Liver (tissue), 9 donors: ENCODE measurements around the gene VRTN. TPM values are rescaled to one million over a fixed set of nuclear protein-coding genes. Genes with fewer than 3 reads are reported as not detected.

Source experiments
- DNase-seq: peaks from one replicate; pipeline ENCODE4 v3.0.0-alpha.2; 2017; ENCODE audit warnings: low spot score
- H3K27ac ChIP-seq, 2 donors: one replicate each; pipeline ENCODE4 v1.7.0; 2013; ENCODE audit warnings: inconsistent platforms in 2 of 2, low read length in 2 of 2, control low read depth in 1 of 2, low read depth in 1 of 2, mild to moderate bottlenecking in 1 of 2
- H3K27me3 ChIP-seq, 4 donors: one replicate each; pipeline versions ENCODE4 v1.6.1 to v1.7.0; 2013; ENCODE audit warnings: low read length in 3 of 4, inconsistent platforms in 1 of 4, mild to moderate bottlenecking in 1 of 4, moderate library complexity in 1 of 4; ENCODE audit not compliant: control insufficient read depth in 4 of 4, insufficient read depth in 4 of 4
- H3K36me3 ChIP-seq, 4 donors: one replicate each; pipeline versions ENCODE4 v1.6.1 to v1.7.0; 2013; ENCODE audit warnings: low read length in 3 of 4, mild to moderate bottlenecking in 3 of 4, low read depth in 1 of 4, moderate library complexity in 1 of 4; ENCODE audit not compliant: control insufficient read depth in 4 of 4, insufficient read depth in 3 of 4
- H3K4me1 ChIP-seq, 4 donors: one replicate each; pipeline versions ENCODE4 v1.6.1 to v1.7.0; 2013; ENCODE audit warnings: low read length in 3 of 4, mild to moderate bottlenecking in 3 of 4, moderate library complexity in 1 of 4; ENCODE audit not compliant: control insufficient read depth in 4 of 4, insufficient read depth in 4 of 4
- H3K4me3 ChIP-seq, 3 donors: one replicate each; pipeline versions ENCODE4 v1.6.1 to v1.7.0; 2013; ENCODE audit warnings: low read length in 3 of 3, control low read depth in 1 of 3, low read depth in 1 of 3, mild to moderate bottlenecking in 1 of 3
- H3K9ac ChIP-seq, 2 donors: one replicate each; pipeline ENCODE4 v1.7.0; 2013; ENCODE audit warnings: low read length in 2 of 2, mild to moderate bottlenecking in 2 of 2, moderate library complexity in 2 of 2, control low read depth in 1 of 2, low read depth in 1 of 2
- H3K9me3 ChIP-seq, 4 donors: one replicate each; pipeline versions ENCODE4 v1.6.1 to v1.7.0; 2013; ENCODE audit warnings: low read length in 3 of 4; ENCODE audit not compliant: control insufficient read depth in 4 of 4
- EGR1 ChIP-seq, 2 donors: IDR thresholded peaks; 2 replicates each; pipeline ENCODE4 v1.6.1; 2016 to 2018; ENCODE audit warnings: antibody characterized with exemption in 2 of 2, low read depth in 2 of 2
- FOXA1 ChIP-seq: IDR thresholded peaks from 2 replicates; pipeline ENCODE4 v1.6.1; 2016; ENCODE audit warnings: antibody characterized with exemption
- FOXA2 ChIP-seq: IDR thresholded peaks from 2 replicates; pipeline ENCODE4 v1.6.1; 2016; ENCODE audit warnings: antibody characterized with exemption
- GABPA ChIP-seq, 2 donors: IDR thresholded peaks in 1 of 2; conservative IDR thresholded peaks in 1 of 2; 2 replicates each; pipeline ENCODE4 v1.6.1; 2016; ENCODE audit warnings: antibody characterized with exemption in 2 of 2, mild to moderate bottlenecking in 1 of 2, moderate library complexity in 1 of 2
- HNF4A ChIP-seq, 2 donors: conservative IDR thresholded peaks; 2 replicates each; pipeline ENCODE4 v1.6.1; 2016; ENCODE audit warnings: antibody characterized with exemption in 2 of 2, mild to moderate bottlenecking in 2 of 2
- HNF4G ChIP-seq: IDR thresholded peaks from 2 replicates; pipeline ENCODE4 v1.6.1; 2016; ENCODE audit warnings: antibody characterized with exemption
- JUND ChIP-seq, 2 donors: IDR thresholded peaks; 2 replicates each; pipeline ENCODE4 v1.6.1; 2016; ENCODE audit warnings: antibody characterized with exemption in 2 of 2
- NR2F2 ChIP-seq: IDR thresholded peaks from 2 replicates; pipeline ENCODE4 v1.6.1; 2016; ENCODE audit warnings: antibody characterized with exemption
- RAD21 ChIP-seq, 2 donors: IDR thresholded peaks; 2 replicates each; pipeline ENCODE4 v1.6.1; 2016; ENCODE audit warnings: antibody characterized with exemption in 2 of 2, mild to moderate bottlenecking in 2 of 2
- RXRA ChIP-seq, 2 donors: IDR thresholded peaks; 2 replicates each; pipeline ENCODE4 v1.6.1; 2017 to 2018; ENCODE audit warnings: antibody characterized with exemption in 2 of 2, mild to moderate bottlenecking in 1 of 2
- SP1 ChIP-seq: IDR thresholded peaks from 2 replicates; pipeline ENCODE4 v1.6.1; 2018; ENCODE audit warnings: antibody characterized with exemption, mild to moderate bottlenecking
- TAF1 ChIP-seq: conservative IDR thresholded peaks from 2 replicates; pipeline ENCODE4 v1.6.1; 2016; ENCODE audit warnings: antibody characterized with exemption, mild to moderate bottlenecking
- YY1 ChIP-seq: IDR thresholded peaks from 2 replicates; pipeline ENCODE4 v1.6.1; 2016; ENCODE audit warnings: antibody characterized with exemption, mild to moderate bottlenecking
- WGBS: extraction: QIAGEN DNeasy Blood & Tissue Kit; methylation state at CpG from one replicate; pipeline ENCODE4 v1.1.7; 2013; 5-methylcytosine and 5-hydroxymethylcytosine counted together
- polyA plus RNA-seq, 2 donors: library from polyadenylated mRNA; stranded (reverse) in 1 of 2; unstranded in 1 of 2; fragments of 200-250 nt in 1 of 2; fragments of >200 nt in 1 of 2; fragmentation: Nextera tagmentation in 1 of 2; extraction: Ambion mirVana in 1 of 2; gene quantifications; one replicate each; pipeline versions ENCODE4 v1.2.1 to v1.2.3, GENCODE V29; 2013 to 2015
- total RNA-seq, 2 donors: library from RNA; depleted of rRNA; stranded (reverse); fragments of >200 nt; gene quantifications; one replicate each; pipeline ENCODE4 v1.2.3, GENCODE V29; 2014
- TF ChIP-seq, protein P1 (sequence below): IDR thresholded peaks from 2 replicates; pipeline ENCODE4 v1.6.1; 2016; ENCODE audit warnings: antibody characterized with exemption
- TF ChIP-seq, protein P2 (sequence below): IDR thresholded peaks from 2 replicates; pipeline ENCODE4 v1.6.1; 2016; ENCODE audit warnings: antibody characterized with exemption
- TF ChIP-seq, protein P3 (sequence below): IDR thresholded peaks from 2 replicates; pipeline ENCODE4 v1.6.1; 2016; ENCODE audit warnings: antibody characterized with exemption, mild to moderate bottlenecking
- TF ChIP-seq, protein P4 (sequence below): IDR thresholded peaks from 2 replicates; pipeline ENCODE4 v1.6.1; 2016; ENCODE audit warnings: antibody characterized with exemption
- TF ChIP-seq, protein P5 (sequence below): fragments of 150-350 bp; IDR thresholded peaks from 2 replicates; pipeline ENCODE4 v1.5.1; 2017; ENCODE audit warnings: improper control_type of control experiment, low read depth, low read length; ENCODE audit not compliant: missing input control
- donor health status: healthy.
- donor health status: healthy.
- donor health status: healthy.
- donor health status: healthy.
- donor health status: healthy.

VRTN gene
- total and polyA plus RNA-seq, 4 donors = not detected

DNA sequence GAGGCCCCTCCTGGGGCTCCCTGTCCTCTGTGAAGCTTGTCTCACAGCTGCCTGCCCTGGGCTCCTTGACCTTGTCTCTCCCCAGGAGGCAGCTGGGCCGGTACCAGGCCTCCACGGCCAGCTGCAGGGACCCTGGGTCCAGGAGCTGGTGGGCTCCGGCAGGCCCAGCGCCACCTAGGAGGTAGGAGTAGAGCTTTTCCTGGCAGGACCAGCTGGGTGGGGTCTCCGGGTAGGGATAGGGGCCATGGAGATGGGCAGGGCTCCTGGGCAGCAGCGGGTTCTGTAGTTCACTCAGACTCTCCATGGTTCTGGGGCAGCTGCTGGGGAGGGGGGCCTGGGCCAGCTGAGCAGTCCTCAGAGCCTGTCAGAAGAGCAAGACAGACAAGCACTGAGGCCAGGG, 61.2 kb downstream of the VRTN start:
- no peak for TF ChIP-seq JUND (IDR thresholded peaks at IDR 0.05)
- TF ChIP-seq, protein P1, sequence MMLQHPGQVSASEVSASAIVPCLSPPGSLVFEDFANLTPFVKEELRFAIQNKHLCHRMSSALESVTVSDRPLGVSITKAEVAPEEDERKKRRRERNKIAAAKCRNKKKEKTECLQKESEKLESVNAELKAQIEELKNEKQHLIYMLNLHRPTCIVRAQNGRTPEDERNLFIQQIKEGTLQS = no peak
- TF ChIP-seq RAD21 (IDR thresholded peaks at IDR 0.05) = no peak
- no peak for TF ChIP-seq SP1
- TF ChIP-seq EGR1 (IDR thresholded peaks at IDR 0.05; ENCODE audit: low read depth in 2 of 2) = no peak
- TF ChIP-seq, protein P2, sequence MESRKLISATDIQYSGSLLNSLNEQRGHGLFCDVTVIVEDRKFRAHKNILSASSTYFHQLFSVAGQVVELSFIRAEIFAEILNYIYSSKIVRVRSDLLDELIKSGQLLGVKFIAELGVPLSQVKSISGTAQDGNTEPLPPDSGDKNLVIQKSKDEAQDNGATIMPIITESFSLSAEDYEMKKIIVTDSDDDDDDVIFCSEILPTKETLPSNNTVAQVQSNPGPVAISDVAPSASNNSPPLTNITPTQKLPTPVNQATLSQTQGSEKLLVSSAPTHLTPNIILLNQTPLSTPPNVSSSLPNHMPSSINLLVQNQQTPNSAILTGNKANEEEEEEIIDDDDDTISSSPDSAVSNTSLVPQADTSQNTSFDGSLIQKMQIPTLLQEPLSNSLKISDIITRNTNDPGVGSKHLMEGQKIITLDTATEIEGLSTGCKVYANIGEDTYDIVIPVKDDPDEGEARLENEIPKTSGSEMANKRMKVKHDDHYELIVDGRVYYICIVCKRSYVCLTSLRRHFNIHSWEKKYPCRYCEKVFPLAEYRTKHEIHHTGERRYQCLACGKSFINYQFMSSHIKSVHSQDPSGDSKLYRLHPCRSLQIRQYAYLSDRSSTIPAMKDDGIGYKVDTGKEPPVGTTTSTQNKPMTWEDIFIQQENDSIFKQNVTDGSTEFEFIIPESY = no peak
- TF ChIP-seq, protein P3, sequence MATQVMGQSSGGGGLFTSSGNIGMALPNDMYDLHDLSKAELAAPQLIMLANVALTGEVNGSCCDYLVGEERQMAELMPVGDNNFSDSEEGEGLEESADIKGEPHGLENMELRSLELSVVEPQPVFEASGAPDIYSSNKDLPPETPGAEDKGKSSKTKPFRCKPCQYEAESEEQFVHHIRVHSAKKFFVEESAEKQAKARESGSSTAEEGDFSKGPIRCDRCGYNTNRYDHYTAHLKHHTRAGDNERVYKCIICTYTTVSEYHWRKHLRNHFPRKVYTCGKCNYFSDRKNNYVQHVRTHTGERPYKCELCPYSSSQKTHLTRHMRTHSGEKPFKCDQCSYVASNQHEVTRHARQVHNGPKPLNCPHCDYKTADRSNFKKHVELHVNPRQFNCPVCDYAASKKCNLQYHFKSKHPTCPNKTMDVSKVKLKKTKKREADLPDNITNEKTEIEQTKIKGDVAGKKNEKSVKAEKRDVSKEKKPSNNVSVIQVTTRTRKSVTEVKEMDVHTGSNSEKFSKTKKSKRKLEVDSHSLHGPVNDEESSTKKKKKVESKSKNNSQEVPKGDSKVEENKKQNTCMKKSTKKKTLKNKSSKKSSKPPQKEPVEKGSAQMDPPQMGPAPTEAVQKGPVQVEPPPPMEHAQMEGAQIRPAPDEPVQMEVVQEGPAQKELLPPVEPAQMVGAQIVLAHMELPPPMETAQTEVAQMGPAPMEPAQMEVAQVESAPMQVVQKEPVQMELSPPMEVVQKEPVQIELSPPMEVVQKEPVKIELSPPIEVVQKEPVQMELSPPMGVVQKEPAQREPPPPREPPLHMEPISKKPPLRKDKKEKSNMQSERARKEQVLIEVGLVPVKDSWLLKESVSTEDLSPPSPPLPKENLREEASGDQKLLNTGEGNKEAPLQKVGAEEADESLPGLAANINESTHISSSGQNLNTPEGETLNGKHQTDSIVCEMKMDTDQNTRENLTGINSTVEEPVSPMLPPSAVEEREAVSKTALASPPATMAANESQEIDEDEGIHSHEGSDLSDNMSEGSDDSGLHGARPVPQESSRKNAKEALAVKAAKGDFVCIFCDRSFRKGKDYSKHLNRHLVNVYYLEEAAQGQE = no peak
- TF ChIP-seq HNF4G = no peak
- TF ChIP-seq, protein P4, sequence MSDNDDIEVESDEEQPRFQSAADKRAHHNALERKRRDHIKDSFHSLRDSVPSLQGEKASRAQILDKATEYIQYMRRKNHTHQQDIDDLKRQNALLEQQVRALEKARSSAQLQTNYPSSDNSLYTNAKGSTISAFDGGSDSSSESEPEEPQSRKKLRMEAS = no peak
- no peak for TF ChIP-seq TAF1
- no peak for TF ChIP-seq GABPA (IDR thresholded peaks at IDR 0.05 in 1 of 2, conservative IDR thresholded peaks at IDR 0.05 in 1 of 2)
- no peak for TF ChIP-seq HNF4A (conservative IDR thresholded peaks at IDR 0.05)
- no peak for TF ChIP-seq FOXA2
- TF ChIP-seq NR2F2 = no peak
- TF ChIP-seq RXRA (IDR thresholded peaks at IDR 0.05) = no peak
- no peak for TF ChIP-seq YY1
- TF ChIP-seq, protein P5, sequence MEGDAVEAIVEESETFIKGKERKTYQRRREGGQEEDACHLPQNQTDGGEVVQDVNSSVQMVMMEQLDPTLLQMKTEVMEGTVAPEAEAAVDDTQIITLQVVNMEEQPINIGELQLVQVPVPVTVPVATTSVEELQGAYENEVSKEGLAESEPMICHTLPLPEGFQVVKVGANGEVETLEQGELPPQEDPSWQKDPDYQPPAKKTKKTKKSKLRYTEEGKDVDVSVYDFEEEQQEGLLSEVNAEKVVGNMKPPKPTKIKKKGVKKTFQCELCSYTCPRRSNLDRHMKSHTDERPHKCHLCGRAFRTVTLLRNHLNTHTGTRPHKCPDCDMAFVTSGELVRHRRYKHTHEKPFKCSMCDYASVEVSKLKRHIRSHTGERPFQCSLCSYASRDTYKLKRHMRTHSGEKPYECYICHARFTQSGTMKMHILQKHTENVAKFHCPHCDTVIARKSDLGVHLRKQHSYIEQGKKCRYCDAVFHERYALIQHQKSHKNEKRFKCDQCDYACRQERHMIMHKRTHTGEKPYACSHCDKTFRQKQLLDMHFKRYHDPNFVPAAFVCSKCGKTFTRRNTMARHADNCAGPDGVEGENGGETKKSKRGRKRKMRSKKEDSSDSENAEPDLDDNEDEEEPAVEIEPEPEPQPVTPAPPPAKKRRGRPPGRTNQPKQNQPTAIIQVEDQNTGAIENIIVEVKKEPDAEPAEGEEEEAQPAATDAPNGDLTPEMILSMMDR = no peak
- TF ChIP-seq FOXA1 = no peak
- Histone ChIP-seq H3K27ac (no peak overlapping the region), H3K4me1 (no peaks in the 10 kb centered on the region), H3K9me3 (no peaks in the 10 kb centered on the region), H3K36me3 (no peaks in the 10 kb centered on the region), H3K9ac (no peak overlapping the region), H3K27me3 (no peaks in the 10 kb centered on the region), H3K4me3 (no peak overlapping the region)
- DNase-seq = no peak
- 83% methylated on average over 6 of the region's 6 CpGs for WGBS

Other genes with a start within 250 kb of the VRTN start
- not detected for gene VSX2, start 109.0 kb upstream of the VRTN start, total RNA-seq
- gene VSX2, start 109.0 kb upstream of the VRTN start, polyA plus RNA-seq = not detected
- gene ABCD4, start 45.5 kb upstream of the VRTN start, total RNA-seq = 10 to 100 TPM; 24.7 to 33.6 TPM
- gene ABCD4, start 45.5 kb upstream of the VRTN start, polyA plus RNA-seq = 10 to 100 TPM; 20.4 to 34.4 TPM
- gene SYNDIG1L, start 77.7 kb downstream of the VRTN start, total RNA-seq = under 1 TPM in 1 of 2 donors, not detected in 1; 0.08 TPM
- gene SYNDIG1L, start 77.7 kb downstream of the VRTN start, polyA plus RNA-seq = not detected
- gene NPC2, start 144.8 kb downstream of the VRTN start, total RNA-seq = 100 to 1,000 TPM in 1 of 2 donors, 10 to 100 TPM in 1; 69.7 to 118 TPM
- gene NPC2, start 144.8 kb downstream of the VRTN start, polyA plus RNA-seq = 100 to 1,000 TPM in 1 of 2 donors, 10 to 100 TPM in 1; 91.5 to 133 TPM
- 10 to 100 TPM in 1 of 2 donors, 1 to 10 TPM in 1; 7.1 to 19.9 TPM for gene ISCA2, start 145.3 kb downstream of the VRTN start, total RNA-seq
- gene ISCA2, start 145.3 kb downstream of the VRTN start, polyA plus RNA-seq = 10 to 100 TPM; 11.6 to 35.3 TPM